Measurements from ENCODE around the gene HHLA2. TPM values are rescaled to one million over a fixed set of nuclear protein-coding genes. Genes with fewer than 3 reads are reported as not detected.

The HHLA2 gene
- total RNA-seq, 2 donors from 2014 or later: not detected

DNA sequence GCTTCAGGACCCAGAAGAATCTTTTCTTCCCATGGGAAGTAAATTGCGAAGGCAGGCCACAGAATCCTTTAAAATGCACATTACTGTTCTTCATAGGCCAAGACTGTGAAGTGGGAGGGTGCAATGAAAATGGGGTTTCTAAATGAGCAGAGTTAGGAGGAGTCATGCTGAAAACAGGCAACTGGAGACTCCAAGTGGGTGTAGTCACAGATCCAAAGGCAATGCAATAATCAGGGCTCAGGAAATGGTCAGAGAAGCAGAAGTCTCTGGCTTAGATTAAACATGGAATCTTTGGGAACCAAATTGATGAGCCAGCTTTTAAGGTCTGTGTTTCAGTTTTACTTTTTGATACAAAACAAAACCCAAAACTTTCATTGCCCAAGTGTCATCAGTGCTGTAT lies 37.6 kb downstream of the HHLA2 start:
- no peaks in the 10 kb centered on the region for H3K4me1 ChIP-seq (ENCODE audit: control insufficient read depth, insufficient read depth, low read length)
- no peak for TF ChIP-seq CTCF (conservative IDR thresholded peaks at IDR 0.05)
- H3K4me3 ChIP-seq (ENCODE audit: low read length): no peak overlapping the region
- no peaks in the 10 kb centered on the region for H3K9me3 ChIP-seq (ENCODE audit: control insufficient read depth, low read length)
- H3K27me3 ChIP-seq (ENCODE audit: control insufficient read depth, insufficient read depth, low read length, poor library complexity, severe bottlenecking): no peaks in the 10 kb centered on the region
- Mint-ChIP-seq H3K27me3 (ENCODE audit: insufficient read depth) (no peaks in the 10 kb centered on the region), H3K27ac (no peak overlapping the region), H3K4me3 (no peak overlapping the region), H3K36me3 (ENCODE audit: low read depth) (no peaks in the 10 kb centered on the region), H3K9me3 (no peaks in the 10 kb centered on the region), H3K4me1 (no peaks in the 10 kb centered on the region)
- WGBS, 2 experiments (ENCODE audit: insufficient coverage in 1 of 2, insufficient read length in 1 of 2): 90% methylated on average over 1 of the region's 1 CpG; no CpG with 5 or more reads in 1 of the 2 experiments
- H3K27ac ChIP-seq (ENCODE audit: low read depth, low read length): no peak overlapping the region
- DNase-seq: no peak
- no peaks in the 10 kb centered on the region for H3K36me3 ChIP-seq (ENCODE audit: control insufficient read depth, insufficient read depth, low read length)
- H3K9ac ChIP-seq (ENCODE audit: extremely low read depth, low read length, poor library complexity, severe bottlenecking): no peak overlapping the region

DNA sequence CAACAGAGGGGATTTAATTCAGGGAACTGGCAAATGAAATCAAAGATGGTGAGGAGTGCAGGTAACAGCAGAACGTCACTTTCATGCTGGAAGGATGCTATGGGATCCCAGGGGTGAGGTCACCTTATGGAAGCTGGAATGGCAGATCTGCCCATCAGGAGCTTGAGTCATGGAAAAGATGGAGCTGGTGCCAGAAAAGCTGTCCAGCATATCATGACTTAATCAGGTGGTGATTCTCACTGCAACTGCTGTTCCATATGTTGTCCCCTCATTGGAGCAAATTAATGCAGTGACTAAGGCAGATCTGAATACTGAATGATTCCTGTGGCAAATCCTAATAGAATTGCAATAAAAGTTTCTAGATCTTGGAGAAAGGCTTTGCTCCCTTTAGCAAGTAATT lies 38.4 kb downstream of the HHLA2 start:
- no peak overlapping the region for H3K27ac ChIP-seq (ENCODE audit: low read depth, low read length)
- no peak overlapping the region for H3K27ac Mint-ChIP-seq
- H3K4me1 Mint-ChIP-seq: no peaks in the 10 kb centered on the region

GRCh38 chr3:108338901-108339545 lies 42.7 kb downstream of the HHLA2 start:
- Histone ChIP-seq H3K9ac (ENCODE audit: extremely low read depth, low read length, poor library complexity, severe bottlenecking) (no peak overlapping the region), H3K4me1 (ENCODE audit: control insufficient read depth, insufficient read depth, low read length) (no peaks in the 10 kb centered on the region), H3K27ac (ENCODE audit: low read depth, low read length) (no peak overlapping the region), H3K4me3 (ENCODE audit: low read length) (no peak overlapping the region), H3K27me3 (ENCODE audit: control insufficient read depth, insufficient read depth, low read length, poor library complexity, severe bottlenecking) (no peaks in the 10 kb centered on the region), H3K36me3 (ENCODE audit: control insufficient read depth, insufficient read depth, low read length) (no peaks in the 10 kb centered on the region), H3K9me3 (ENCODE audit: control insufficient read depth, low read length) (no peaks in the 10 kb centered on the region)
- no peak for TF ChIP-seq CTCF (conservative IDR thresholded peaks at IDR 0.05)
- H3K4me1 Mint-ChIP-seq: no peaks in the 10 kb centered on the region
- no peak overlapping the region for H3K4me3 Mint-ChIP-seq
- H3K9me3 Mint-ChIP-seq: no peaks in the 10 kb centered on the region
- no peak overlapping the region for H3K27ac Mint-ChIP-seq
- no peaks in the 10 kb centered on the region for H3K36me3 Mint-ChIP-seq (ENCODE audit: low read depth)
- DNase-seq: no peak
- H3K27me3 Mint-ChIP-seq (ENCODE audit: insufficient read depth): no peaks in the 10 kb centered on the region

More for the DNA sequence above, 38.4 kb downstream of the HHLA2 start:
- Mint-ChIP-seq H3K9me3 (no peaks in the 10 kb centered on the region), H3K27me3 (ENCODE audit: insufficient read depth) (no peaks in the 10 kb centered on the region), H3K4me3 (no peak overlapping the region), H3K36me3 (ENCODE audit: low read depth) (no peaks in the 10 kb centered on the region)
- DNase-seq: no peak
- H3K9me3 ChIP-seq (ENCODE audit: control insufficient read depth, low read length): no peaks in the 10 kb centered on the region
- TF ChIP-seq CTCF (conservative IDR thresholded peaks at IDR 0.05): no peak
- H3K4me3 ChIP-seq (ENCODE audit: low read length): no peak overlapping the region
- no peak overlapping the region for H3K9ac ChIP-seq (ENCODE audit: extremely low read depth, low read length, poor library complexity, severe bottlenecking)
- 67 to 84% methylated on average over 1 of the region's 1 CpG for WGBS, 2 experiments (ENCODE audit: insufficient coverage in 1 of 2, insufficient read length in 1 of 2)
- H3K4me1 ChIP-seq (ENCODE audit: control insufficient read depth, insufficient read depth, low read length): no peaks in the 10 kb centered on the region
- no peaks in the 10 kb centered on the region for H3K36me3 ChIP-seq (ENCODE audit: control insufficient read depth, insufficient read depth, low read length)
- H3K27me3 ChIP-seq (ENCODE audit: control insufficient read depth, insufficient read depth, low read length, poor library complexity, severe bottlenecking): no peaks in the 10 kb centered on the region
